NCI-H1930 (cell line): ENCODE data around the gene B3GALNT1.
"Not testable (repeated sequence)": the region's sequence is repeated elsewhere in the genome, so short reads cannot be mapped to it uniquely, and the experiment has no call there.

Experiments used
- DNase-seq, 2 experiments: peaks; one replicate each; lab custom pipeline; 2025; lab: John Stamatoyannopoulos, UW

Gene B3GALNT1

DNA sequence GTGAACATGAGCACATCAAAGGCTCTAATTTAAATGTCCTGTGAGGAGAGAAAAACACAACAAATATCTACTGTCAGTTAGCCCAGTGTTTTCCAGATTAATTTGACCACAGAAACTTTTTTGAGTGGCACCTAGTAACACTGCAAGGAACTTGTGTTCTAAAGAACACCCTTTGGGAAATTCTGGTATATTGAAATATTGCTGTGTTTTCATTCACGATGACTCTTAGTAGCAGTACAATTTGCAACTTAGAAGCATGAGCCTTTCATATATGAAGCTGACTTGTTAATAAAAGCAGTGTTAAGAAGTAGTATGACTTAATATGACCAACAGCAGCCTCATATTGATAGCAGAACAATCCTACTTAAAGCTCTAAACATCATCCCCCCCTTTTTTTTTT is 32.0 kb downstream of the B3GALNT1 start:
- DNase-seq: no peak

DNA sequence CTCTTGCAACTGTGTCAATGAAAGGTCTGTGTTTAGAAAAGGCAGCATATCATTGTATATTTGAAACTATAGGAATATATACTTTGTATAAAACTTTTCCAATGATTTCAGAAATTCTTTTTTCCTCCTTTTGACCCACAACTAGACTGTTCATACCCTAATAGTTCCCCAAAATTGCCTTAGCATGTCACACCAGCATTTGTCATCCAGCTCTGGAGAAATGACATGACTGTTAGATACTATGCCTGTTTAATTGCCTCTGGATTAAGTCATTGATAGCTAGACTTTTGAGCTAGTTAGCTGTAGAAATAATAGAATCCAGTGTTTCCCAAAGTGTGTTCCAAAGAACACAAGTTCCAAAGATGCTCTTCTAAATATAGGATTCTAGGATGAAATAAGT is 32.4 kb downstream of the B3GALNT1 start:
- DNase-seq: no peak

DNA sequence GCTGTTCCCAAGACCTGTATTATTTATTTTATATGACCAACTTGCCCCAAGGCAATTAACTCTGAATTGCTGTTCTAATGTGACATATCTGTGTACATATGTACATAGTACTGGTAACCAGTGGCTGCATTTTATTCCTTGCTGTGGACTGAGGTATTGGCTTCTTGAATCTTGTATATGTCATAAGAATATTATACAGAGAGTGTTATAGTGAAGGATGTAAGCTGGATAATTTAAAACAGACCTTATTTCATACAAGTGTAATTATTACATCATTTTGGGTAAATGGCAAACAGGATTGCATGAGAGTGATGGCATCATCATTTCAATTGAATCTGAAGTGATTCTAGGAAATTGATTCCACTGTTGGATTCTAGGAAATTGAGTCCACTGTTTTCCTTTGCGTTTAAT is 32.9 kb downstream of the B3GALNT1 start:
- no peak for DNase-seq

DNA sequence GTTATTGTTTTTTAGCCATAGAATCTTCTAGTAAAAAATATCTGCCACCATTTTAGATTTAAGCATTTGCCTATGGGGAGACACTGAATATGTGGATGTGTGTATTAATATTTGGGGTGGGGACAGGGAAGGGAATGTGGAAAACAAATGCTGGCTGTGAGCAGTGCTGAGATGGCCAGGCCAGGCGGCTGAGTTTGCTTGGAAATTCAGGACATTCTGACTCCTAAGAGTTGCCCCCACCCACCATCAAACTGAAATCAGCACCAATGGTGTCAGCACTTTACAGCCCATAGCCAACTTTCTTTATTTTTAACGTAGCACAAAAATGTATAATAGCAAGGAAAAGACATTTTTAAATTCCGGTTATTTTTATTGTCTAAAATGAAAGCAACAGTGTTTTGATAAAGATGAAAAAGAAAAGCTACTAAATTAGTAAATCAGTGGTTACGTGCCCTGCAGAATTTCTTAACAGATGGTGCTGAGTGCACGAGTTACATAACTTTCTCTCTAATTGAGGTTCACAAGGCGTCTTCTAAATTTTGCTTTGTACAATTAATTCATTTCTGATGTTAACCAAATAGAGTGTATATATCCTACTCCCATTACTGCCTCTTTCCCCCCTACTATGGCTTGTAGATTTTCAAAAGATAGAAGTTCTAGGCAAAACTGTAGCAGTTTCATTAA is 34.0 kb downstream of the B3GALNT1 start:
- no peak for DNase-seq

GRCh38 chr3:161070252-161070930 is 34.8 kb downstream of the B3GALNT1 start:
- DNase-seq: no peak

- DNase-seq: no peak
These were observed 35.5 kb downstream of the B3GALNT1 start for GRCh38 chr3:161069511-161070251.

GRCh38 chr3:161067335-161067734 is 37.8 kb downstream of the B3GALNT1 start:
- no peak for DNase-seq

DNA sequence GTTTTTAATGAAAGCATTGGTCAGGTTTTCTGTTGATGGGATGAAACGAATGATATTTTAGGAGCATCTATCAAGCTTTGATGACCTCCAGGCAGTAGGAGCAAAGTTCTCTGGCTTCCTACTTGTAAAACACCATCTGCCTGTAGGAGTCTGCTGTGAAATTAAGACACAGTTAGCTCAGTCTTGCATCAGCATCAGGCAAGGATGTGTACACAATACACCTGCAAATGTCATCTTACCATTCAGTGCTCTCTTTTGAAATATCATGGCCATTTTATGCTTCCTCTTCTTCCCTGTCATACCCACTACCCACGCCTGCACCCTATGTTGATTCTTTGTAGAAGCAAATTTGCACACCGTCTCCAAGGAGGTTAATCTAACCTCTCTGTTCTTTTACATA is 38.2 kb downstream of the B3GALNT1 start:
- peak in 1 of 2 experiments; percentile 11 for DNase-seq

GRCh38 chr3:161064413-161064812 is 40.7 kb downstream of the B3GALNT1 start:
- no peak for DNase-seq

DNA sequence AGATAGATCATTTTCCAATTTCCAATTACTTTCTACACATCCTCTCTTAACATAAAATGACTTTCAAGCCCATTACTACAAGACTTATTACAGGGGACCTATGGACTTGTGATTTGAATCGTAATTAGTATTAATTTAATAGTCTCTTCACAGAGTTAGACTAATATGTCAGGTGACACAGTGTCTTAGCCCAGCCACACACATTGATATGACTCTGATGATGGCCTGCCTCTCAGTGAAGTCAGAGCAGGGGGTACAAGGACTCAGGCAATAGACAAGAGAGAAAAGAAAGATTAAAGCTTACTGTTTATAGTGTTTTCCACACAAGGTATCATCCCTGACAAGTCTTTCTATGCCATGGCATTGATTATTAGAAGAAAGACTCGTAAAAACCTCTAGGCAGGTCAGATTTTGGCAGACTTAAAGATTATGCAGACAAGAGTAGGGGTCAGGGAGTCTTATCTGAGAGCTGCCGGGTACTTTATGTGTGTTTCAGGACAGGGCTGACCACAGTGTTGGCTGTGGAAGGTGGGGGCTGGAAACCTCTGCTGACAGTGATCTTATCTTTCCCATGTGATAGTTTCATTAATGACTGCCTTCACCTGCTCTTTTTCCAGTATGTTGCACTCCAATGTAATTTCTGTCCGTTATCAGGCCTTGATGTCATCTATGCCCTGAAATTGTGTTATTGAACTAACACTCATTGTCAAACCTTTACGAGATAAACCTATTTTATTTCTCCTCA is 50.1 kb downstream of the B3GALNT1 start:
- no peak for DNase-seq

- no peak for DNase-seq
These were observed 53.3 kb downstream of the B3GALNT1 start for GRCh38 chr3:161051856-161052255.

DNA sequence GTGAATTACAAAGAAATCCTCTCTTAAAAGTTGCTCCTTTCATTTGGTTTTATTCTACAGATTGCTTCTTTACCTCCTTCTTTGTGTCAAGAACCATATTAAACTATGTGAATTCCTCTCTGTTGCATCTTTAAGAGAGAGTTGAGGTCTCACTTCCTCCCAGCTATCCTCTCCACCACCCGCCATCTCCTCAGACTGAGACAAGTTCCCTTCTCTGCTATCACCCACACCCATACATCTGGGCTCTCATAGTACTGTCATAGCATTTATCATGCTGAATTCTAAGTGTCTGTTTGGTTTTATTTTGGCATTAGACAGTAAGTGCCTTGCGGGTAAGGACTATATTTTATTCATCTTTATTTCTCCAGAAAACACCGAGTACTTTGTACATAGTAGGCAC is 54.2 kb downstream of the B3GALNT1 start:
- no peak for DNase-seq

GRCh38 chr3:161049683-161050248 is 55.4 kb downstream of the B3GALNT1 start:
- DNase-seq: no peak

DNA sequence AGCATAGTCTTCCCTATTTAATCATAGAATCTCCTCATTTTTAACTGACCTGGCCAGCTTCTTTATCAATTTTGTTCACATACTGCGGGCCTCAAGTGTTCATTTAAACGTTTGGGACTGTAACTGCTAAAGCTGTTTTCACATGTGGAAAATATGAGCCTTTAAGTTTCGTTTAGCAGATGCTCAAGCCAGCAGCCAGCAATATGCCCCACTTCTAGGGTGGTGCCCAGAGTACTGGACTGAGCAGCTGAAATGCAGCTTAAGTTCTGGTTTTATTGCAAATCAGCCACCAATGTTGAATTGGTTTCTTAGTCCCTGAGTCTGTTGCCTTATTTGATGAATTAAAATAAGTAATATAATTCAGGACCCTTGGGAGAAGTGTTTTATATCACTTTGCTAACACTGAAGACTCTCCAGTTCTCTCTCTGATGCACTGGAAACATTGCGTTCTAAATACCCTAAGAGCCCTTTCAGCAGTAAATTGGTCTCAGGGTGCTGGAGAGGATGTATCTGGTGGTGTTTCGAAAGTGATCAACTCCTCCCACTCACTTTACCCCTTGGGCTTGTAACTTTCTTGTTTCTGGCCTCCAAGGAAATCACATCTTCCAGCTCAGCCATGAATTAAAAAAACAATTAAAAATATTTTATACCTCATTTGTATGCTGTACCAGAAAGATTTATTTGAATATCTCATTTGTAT is 61.7 kb downstream of the B3GALNT1 start:
- no peak for DNase-seq

DNA sequence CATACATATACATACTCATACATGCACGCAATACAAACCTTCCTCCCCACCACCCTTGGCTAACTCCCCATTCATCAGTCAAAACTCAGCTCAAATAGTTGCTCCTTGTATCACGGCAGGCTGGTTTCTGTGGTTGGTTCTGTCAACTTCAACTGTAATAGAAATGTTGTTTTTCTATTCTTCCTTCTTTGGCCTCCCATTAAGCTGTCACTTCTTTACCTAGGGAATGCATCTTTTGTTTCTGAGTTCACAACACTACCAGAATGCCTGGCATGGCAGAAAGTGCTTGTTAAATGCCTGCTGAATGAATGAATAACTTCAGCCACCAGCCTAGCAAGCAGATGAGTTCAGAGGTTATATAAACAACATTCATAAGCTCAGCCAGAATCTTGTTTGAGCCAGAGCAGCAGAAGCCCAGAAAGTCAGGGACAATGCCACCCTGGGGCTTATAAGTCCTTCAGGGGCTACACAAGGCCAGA is 63.1 kb downstream of the B3GALNT1 start:
- no peak for DNase-seq

DNA sequence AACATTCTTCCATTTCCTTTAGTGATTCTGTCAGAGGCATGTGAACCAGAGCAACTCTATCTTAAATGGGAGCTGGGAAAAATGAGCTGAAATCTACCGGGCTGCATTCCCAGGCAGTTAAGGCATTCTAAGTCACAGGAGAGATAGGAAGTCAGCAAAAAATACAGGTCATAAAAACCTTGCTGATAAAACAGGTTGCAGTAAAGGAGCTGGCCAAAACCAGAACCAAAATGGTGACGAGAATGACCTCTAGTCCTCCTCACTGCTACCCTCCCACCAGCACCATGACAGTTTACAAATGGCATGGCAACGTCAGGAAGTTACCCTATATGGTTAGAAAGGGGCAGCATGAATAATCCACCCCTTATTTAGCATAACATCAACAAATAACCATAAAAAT is 66.4 kb downstream of the B3GALNT1 start:
- DNase-seq: no peak

DNA sequence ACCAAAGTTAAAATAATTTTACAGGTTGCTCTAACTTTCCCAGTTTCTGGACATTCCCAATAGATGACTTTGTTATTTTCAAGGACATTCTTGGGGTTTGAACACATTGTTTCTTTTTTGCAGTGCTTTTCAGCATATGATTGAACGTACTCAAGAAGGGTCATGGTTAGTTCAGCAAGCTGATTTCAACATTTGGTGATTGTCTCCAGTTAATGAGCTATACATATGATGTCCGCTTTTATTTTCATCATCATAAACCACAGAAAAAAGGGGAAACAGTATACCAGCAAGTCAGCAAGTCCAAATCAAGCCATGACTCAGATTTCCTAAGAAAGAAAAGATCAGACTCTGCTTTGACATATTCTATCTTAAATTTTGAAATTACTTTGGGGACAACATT is 69.4 kb downstream of the B3GALNT1 start:
- DNase-seq: no peak

DNA sequence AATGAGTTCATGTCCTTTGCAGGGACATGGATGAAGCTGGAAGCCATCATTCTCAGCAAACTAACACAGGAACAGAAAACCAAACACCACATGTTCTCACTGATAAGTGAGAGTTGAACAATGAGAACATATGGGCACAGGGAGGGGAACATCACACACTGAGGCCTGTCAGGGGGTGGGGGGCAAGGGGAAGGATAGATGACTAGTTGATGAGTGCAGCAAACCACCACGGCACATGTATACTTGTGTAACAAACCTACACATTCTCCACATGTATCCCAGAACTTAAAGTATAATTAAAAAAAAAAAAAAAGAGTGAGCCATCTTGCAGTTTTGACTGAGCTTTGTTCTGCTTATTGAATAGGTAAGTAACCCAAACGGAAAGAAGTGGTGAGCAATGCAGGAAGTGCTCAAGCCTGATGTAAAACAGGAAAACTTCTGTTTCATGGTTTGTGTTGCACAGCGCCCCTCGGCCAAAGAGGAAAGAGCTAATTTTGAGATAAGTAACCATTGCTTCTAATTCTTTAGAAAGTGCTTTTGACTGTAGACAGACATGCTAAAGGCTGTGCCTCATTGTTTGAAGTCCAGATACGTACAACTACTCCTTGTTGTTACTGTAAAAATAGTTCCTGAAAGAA is 70.1 kb downstream of the B3GALNT1 start:
- DNase-seq: not testable (repeated sequence)
